H1 (cell line): Measurements from ENCODE around the gene ELL2. TPM values are rescaled to one million over a fixed set of nuclear protein-coding genes. Genes with fewer than 3 reads are reported as not detected.

Source experiments
- ATF3 ChIP-seq: IDR thresholded peaks from 2 replicates; pipeline ENCODE4 v1.6.1; 2011; ENCODE audit warnings: low read depth, mild to moderate bottlenecking, low read length; ENCODE audit not compliant: insufficient read depth
- CREB1 ChIP-seq: IDR thresholded peaks from 2 replicates; pipeline ENCODE4 v1.6.1; 2012; ENCODE audit warnings: inconsistent platforms
- FOSL1 ChIP-seq: IDR thresholded peaks from 2 replicates; pipeline ENCODE4 v1.6.1; 2011; ENCODE audit warnings: mild to moderate bottlenecking, low read depth, low read length, moderate library complexity; ENCODE audit not compliant: insufficient read depth
- GTF2F1 ChIP-seq: IDR thresholded peaks from 2 replicates; pipeline ENCODE4 v1.6.1; 2012; ENCODE audit warnings: low read depth, low read length, improper control_type of control experiment, borderline replicate concordance
- POU5F1 ChIP-seq: IDR thresholded peaks from 2 replicates; pipeline ENCODE4 v1.6.1; 2011; ENCODE audit warnings: low read depth, mild to moderate bottlenecking, low read length, moderate library complexity
- RFX5 ChIP-seq: IDR thresholded peaks from 2 replicates; pipeline ENCODE4 v1.6.1; 2011; ENCODE audit warnings: low read depth, low read length, improper control_type of control experiment, borderline replicate concordance
- TAF1 ChIP-seq: IDR thresholded peaks from 2 replicates; pipeline ENCODE4 v1.6.1; 2011; ENCODE audit warnings: mild to moderate bottlenecking, low read depth, low read length
- polyA plus RNA-seq, 7 experiments: library from polyadenylated mRNA; depleted of rRNA in 3 of 7; stranded (reverse) in 5 of 7; unstranded in 2 of 7; fragments of >200 nt in 5 of 7; fragments of 200-250 nt in 2 of 7; gene quantifications; 1 replicate in 5 of 7; 2 replicates in 1 of 7; 4 replicates in 1 of 7; pipeline versions ENCODE4 v1.2.1 to v1.2.3, GENCODE V29; 2011 to 2013; ENCODE audit warnings: missing spikeins in 2 of 7, mixed read lengths in 2 of 7
- total RNA-seq: library from RNA; stranded (reverse); fragmentation: NEBNext Ultra II Directional; extraction: Animal tissue kit (Norgen Biotek cat#: 25700); gene quantifications from 2 replicates; pipeline ENCODE4 v1.2.1, GENCODE V29; 2021
- TF ChIP-seq, protein P1 (sequence below): fragments of 300-600 bp; sonication (generic); IDR thresholded peaks from 2 replicates; pipeline ENCODE4 v1.7.1; 2012; ENCODE audit warnings: low read length, moderate library complexity, mild to moderate bottlenecking, inconsistent platforms; ENCODE audit not compliant: insufficient replicate concordance

The ELL2 gene
- total and polyA plus RNA-seq, 2 of the 8 experiments (the other 6 are each of a cell fraction or from before 2014, with no cell fraction given): 6.3 to 29.4 TPM

- TF ChIP-seq, protein P1, sequence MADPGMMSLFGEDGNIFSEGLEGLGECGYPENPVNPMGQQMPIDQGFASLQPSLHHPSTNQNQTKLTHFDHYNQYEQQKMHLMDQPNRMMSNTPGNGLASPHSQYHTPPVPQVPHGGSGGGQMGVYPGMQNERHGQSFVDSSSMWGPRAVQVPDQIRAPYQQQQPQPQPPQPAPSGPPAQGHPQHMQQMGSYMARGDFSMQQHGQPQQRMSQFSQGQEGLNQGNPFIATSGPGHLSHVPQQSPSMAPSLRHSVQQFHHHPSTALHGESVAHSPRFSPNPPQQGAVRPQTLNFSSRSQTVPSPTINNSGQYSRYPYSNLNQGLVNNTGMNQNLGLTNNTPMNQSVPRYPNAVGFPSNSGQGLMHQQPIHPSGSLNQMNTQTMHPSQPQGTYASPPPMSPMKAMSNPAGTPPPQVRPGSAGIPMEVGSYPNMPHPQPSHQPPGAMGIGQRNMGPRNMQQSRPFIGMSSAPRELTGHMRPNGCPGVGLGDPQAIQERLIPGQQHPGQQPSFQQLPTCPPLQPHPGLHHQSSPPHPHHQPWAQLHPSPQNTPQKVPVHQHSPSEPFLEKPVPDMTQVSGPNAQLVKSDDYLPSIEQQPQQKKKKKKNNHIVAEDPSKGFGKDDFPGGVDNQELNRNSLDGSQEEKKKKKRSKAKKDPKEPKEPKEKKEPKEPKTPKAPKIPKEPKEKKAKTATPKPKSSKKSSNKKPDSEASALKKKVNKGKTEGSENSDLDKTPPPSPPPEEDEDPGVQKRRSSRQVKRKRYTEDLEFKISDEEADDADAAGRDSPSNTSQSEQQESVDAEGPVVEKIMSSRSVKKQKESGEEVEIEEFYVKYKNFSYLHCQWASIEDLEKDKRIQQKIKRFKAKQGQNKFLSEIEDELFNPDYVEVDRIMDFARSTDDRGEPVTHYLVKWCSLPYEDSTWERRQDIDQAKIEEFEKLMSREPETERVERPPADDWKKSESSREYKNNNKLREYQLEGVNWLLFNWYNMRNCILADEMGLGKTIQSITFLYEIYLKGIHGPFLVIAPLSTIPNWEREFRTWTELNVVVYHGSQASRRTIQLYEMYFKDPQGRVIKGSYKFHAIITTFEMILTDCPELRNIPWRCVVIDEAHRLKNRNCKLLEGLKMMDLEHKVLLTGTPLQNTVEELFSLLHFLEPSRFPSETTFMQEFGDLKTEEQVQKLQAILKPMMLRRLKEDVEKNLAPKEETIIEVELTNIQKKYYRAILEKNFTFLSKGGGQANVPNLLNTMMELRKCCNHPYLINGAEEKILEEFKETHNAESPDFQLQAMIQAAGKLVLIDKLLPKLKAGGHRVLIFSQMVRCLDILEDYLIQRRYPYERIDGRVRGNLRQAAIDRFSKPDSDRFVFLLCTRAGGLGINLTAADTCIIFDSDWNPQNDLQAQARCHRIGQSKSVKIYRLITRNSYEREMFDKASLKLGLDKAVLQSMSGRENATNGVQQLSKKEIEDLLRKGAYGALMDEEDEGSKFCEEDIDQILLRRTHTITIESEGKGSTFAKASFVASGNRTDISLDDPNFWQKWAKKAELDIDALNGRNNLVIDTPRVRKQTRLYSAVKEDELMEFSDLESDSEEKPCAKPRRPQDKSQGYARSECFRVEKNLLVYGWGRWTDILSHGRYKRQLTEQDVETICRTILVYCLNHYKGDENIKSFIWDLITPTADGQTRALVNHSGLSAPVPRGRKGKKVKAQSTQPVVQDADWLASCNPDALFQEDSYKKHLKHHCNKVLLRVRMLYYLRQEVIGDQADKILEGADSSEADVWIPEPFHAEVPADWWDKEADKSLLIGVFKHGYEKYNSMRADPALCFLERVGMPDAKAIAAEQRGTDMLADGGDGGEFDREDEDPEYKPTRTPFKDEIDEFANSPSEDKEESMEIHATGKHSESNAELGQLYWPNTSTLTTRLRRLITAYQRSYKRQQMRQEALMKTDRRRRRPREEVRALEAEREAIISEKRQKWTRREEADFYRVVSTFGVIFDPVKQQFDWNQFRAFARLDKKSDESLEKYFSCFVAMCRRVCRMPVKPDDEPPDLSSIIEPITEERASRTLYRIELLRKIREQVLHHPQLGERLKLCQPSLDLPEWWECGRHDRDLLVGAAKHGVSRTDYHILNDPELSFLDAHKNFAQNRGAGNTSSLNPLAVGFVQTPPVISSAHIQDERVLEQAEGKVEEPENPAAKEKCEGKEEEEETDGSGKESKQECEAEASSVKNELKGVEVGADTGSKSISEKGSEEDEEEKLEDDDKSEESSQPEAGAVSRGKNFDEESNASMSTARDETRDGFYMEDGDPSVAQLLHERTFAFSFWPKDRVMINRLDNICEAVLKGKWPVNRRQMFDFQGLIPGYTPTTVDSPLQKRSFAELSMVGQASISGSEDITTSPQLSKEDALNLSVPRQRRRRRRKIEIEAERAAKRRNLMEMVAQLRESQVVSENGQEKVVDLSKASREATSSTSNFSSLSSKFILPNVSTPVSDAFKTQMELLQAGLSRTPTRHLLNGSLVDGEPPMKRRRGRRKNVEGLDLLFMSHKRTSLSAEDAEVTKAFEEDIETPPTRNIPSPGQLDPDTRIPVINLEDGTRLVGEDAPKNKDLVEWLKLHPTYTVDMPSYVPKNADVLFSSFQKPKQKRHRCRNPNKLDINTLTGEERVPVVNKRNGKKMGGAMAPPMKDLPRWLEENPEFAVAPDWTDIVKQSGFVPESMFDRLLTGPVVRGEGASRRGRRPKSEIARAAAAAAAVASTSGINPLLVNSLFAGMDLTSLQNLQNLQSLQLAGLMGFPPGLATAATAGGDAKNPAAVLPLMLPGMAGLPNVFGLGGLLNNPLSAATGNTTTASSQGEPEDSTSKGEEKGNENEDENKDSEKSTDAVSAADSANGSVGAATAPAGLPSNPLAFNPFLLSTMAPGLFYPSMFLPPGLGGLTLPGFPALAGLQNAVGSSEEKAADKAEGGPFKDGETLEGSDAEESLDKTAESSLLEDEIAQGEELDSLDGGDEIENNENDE: no peak
- TF ChIP-seq FOSL1 (no peak), CREB1 (no peak), TAF1 (no peak), POU5F1 (no peak), RFX5 (no peak), ATF3 (no peak), GTF2F1 (no peak)
Observed at GRCh38 chr5:95883185-95884016, 78.2 kb downstream of the ELL2 start (continued).
